CD4-positive, alpha-beta T cell treated with Interleukin-1 beta for 1 hour (primary cell): ENCODE data around the gene SIK3.
"Not testable (repeated sequence)": the region's sequence is repeated elsewhere in the genome, so short reads cannot be mapped to it uniquely, and the experiment has no call there.

Experiments
- DNase-seq, 2 donors: peaks; one replicate each; pipeline ENCODE4 v3.0.0-alpha.2; 2020 to 2022

The SIK3 gene

DNA sequence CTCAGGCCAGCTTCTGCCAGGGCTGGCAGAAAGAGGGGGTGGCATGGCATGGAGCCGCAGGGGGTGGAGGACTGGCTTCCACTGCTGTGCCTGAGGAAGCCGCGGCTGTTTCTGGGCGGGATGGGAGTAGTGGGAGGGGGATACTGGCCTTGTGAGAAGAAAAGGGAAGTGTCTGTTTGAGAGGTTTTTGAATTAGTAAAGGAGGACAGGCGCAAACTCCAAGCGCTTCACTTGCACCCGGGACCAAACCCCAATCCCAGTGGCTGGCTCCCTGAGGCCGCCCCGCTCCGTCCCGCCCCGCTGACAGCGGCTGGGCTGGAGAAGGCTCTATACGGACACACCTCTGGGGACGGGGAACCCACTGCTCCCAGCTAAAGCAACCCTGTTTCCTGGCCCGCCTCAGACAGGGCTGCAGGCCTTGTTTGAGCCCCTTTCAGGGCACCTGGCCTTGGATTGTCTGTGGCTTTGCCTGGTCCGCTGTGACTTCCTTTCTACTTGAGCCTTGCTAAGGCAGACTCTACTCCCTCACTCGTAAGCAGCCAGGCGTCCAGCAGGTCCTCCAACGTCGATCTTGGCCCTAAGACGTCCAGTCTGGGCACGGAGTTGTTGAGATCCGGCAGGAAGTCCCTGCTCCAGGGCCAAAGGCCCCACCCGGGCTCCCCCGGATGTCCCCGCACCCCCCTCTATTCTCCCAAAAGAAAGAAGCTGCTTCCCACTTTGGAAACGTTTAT, 263.0 kb downstream of the SIK3 start:
- no peak for DNase-seq

DNA sequence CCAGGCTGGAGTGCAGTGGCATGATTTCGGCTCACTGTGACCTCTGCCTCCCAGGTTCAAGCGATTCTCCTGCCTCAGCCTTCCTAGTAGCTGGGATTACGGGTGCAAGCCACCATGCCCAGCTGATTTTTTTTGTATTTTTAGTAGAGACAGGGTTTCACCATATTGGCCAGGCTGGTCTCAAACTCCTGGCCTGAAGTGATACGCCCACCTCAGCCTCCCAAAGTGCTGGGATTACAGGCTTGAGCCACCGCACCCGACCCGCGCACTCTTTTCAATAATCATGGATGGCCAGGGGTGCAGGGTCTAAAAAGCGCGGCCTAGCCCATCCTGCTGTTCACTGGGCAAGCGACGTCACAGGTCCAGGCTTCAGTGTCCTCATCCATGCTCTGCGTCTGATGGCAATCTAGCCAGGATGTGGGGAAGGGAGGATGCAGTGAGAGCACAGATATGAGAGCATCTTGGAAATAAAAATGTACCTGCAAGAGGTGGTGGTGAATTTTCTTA, 263.6 kb downstream of the SIK3 start:
- not testable (repeated sequence) for DNase-seq

DNA sequence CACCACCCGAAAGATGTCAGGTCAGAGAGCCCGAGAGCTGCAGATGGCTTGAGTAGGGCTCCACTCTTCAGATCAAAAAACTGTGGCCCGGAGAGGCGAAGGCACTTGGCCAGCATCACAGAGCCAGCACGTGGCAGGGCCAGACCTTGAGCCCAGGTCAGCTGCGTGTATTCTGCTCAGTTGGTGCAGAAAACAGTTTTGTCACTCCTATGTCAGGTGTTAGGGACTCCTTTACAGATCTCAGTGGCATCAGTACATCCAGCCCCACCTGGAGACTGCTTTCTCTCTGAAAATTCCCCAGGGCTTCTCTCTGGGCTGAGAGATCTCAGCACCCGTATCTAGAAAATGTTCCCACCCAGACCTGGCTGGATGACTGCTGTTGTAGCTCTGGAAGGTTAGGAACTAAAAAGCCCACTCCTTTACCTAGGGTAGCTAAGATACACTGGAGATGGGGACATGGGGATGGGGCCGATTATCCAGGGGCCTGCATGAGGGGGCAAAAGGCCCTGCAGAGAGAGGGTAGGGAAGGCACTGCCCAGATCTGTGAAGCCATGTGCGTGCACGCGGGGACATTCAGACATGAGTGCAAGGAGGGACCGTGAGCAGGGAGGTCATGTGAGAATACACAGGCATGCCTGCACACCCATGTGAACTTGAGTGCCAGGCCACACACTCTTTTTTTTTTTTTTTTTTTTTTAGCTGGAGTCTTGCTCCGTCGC, 264.3 kb downstream of the SIK3 start:
- DNase-seq, result no peak

DNA sequence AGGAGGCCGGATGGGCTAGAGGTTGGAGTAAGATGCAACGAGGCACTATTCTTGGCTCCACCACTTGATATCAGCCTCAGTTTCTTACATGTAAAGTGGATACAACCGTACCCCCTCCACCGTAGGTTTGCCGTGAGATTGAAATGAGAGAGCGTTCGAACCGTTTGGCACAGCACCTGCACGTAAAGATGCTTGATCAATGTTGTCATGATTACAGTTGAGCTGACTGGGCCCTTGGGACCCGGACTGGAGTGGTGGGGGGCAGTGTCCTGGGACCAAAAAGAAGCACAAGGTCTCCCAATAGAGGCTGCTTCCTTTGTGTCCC, 264.8 kb downstream of the SIK3 start:
- DNase-seq, result no peak

DNA sequence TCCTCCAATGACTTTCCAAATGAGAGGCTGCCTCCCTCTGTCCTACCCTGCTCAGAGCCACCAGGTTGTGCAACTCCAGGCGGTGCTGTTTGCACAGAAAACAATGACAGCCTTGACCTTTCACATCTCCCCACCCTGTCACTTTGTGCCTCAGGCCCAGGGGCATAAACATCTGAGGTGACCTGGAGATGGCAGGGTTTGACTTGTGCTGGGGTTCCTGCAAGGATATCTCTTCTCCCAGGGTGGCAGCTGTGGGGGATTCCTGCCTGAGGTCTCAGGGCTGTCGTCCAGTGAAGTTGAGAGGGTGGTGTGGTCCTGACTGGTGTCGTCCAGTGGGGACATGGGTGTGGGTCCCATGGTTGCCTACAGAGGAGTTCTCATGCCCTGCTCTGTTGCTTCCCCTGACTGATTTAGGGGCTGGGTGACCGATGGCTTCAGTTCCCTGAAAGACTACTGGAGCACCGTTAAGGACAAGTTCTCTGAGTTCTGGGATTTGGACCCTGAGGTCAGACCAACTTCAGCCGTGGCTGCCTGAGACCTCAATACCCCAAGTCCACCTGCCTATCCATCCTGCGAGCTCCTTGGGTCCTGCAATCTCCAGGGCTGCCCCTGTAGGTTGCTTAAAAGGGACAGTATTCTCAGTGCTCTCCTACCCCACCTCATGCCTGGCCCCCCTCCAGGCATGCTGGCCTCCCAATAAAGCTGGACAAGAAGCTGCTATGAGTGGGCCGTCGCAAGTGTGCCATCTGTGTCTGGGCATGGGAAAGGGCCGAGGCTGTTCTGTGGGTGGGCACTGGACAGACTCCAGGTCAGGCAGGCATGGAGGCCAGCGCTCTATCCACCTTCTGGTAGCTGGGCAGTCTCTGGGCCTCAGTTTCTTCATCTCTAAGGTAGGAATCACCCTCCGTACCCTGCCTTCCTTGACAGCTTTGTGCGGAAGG, 265.6 kb downstream of the SIK3 start:
- no peak for DNase-seq

DNA sequence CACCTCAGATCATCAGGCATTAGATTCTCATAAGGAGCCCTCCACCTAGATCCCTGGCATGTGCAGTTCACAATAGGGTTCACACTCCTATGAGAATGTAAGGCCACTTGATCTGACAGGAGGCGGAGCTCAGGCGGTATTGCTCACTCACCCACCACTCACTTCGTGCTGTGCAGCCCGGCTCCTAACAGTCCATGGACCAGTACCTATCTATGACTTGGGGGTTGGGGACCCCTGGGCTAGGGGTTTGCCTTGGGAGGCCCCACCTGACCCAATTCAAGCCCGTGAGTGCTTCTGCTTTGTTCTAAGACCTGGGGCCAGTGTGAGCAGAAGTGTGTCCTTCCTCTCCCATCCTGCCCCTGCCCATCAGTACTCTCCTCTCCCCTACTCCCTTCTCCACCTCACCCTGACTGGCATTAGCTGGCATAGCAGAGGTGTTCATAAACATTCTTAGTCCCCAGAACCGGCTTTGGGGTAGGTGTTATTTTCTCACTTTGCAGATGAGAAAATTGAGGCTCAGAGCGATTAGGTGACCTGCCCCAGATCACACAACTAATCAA, 266.4 kb downstream of the SIK3 start:
- DNase-seq, result no peak

DNA sequence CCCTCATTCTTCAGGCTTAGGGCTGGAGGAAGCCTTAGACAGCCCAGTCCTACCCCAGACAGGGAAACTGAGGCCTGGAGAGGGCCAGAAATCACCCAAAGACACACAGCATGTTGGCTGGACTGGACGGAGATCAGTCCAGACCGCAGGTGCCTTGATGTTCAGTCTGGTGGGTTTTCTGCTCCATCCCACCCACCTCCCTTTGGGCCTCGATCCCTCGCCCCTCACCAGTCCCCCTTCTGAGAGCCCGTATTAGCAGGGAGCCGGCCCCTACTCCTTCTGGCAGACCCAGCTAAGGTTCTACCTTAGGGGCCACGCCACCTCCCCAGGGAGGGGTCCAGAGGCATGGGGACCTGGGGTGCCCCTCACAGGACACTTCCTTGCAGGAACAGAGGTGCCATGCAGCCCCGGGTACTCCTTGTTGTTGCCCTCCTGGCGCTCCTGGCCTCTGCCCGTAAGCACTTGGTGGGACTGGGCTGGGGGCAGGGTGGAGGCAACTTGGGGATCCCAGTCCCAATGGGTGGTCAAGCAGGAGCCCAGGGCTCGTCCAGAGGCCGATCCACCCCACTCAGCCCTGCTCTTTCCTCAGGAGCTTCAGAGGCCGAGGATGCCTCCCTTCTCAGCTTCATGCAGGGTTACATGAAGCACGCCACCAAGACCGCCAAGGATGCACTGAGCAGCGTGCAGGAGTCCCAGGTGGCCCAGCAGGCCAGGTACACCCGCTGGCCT, 267.9 kb downstream of the SIK3 start:
- no peak for DNase-seq

DNA sequence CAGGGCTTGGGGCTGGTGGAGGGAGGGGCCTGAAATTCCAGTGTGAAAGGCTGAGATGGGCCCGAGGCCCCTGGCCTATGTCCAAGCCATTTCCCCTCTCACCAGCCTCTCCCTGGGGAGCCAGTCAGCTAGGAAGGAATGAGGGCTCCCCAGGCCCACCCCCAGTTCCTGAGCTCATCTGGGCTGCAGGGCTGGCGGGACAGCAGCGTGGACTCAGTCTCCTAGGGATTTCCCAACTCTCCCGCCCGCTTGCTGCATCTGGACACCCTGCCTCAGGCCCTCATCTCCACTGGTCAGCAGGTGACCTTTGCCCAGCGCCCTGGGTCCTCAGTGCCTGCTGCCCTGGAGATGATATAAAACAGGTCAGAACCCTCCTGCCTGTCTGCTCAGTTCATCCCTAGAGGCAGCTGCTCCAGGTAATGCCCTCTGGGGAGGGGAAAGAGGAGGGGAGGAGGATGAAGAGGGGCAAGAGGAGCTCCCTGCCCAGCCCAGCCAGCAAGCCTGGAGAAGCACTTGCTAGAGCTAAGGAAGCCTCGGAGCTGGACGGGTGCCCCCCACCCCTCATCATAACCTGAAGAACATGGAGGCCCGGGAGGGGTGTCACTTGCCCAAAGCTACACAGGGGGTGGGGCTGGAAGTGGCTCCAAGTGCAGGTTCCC, 268.6 kb downstream of the SIK3 start, which contains the start of gene APOC3:
Gene APOC3 (plus strand): TSS at position 383 of the 659 bp plus-strand sequence. CDS start 676 bp downstream, outside the sequence.
- no peak for DNase-seq

DNA sequence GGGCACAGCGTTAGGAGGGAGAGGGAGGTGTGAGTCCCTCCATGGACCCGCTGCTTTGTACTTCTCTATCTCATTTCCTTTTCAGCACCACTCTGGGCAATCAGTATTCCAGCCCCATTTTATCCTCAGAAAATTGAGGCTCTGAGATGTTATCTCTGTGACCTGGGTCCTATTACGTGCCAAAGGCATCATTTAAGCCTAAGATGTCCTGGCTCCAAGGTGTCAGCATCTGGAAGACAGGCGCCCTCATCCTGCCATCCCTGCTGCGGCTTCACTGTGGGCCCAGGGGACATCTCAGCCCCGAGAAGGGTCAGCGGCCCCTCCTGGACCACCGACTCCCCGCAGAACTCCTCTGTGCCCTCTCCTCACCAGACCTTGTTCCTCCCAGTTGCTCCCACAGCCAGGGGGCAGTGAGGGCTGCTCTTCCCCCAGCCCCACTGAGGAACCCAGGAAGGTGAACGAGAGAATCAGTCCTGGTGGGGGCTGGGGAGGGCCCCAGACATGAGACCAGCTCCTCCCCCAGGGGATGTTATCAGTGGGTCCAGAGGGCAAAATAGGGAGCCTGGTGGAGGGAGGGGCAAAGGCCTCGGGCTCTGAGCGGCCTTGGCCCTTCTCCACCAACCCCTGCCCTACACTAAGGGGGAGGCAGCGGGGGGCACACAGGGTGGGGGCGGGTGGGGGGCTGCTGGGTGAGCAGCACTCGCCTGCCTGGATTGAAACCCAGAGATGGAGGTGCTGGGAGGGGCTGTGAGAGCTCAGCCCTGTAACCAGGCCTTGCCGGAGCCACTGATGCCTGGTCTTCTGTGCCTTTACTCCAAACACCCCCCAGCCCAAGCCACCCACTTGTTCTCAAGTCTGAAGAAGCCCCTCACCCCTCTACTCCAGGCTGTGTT, 269.4 kb downstream of the SIK3 start:
- DNase-seq, result no peak

DNA sequence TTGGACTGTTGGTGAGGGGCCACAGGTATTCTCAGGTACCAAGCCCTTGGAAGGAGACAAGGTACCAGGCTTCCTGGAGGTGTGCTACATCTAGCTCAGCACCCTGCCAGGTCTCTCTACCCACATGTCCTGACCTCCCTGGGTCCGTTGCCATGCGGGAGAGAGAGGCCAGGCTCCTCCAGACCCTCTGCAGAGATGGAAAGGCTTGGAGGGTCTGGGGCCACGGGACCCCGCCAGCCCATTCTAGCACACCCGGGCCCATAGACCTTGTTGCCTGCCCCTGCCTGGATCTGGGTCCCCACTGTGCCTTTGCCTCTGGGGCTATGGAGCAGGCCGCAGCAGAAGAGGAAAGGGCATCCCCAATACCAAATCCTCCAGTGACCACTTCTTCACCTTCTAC, 270.8 kb downstream of the SIK3 start:
- no peak for DNase-seq

DNA sequence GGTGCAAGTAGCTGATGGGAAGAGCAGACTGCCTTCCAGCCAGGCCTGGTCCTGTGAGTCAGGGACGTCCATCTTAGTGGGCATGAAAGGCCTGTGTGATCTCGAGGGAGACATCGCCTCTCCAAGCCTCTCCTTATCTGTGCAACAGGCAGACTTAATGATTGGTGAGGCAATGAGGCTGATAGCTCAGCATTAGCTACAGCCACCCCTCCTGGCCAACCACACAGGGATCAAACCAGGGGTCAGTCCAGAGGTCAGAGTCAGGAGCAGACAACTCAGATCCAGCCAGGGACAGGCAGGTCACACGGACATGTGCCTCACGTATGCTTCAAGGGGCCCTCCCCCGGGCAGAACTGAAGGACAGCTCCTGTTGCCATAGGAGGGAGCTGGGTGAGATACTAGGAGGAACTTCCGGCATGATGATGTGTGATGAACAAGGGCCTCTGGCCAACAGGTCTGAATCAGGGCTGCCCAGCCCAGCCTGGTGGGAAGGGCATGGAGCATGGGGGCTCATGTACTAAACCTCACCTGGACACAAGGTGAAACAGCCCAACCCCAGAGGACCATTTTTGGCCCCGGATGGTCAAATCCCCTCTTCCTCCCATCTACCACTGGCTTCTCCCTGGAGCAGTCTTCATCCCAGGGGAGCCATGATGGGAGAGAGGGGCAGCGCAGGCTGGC, 271.3 kb downstream of the SIK3 start:
- DNase-seq, result no peak

DNA sequence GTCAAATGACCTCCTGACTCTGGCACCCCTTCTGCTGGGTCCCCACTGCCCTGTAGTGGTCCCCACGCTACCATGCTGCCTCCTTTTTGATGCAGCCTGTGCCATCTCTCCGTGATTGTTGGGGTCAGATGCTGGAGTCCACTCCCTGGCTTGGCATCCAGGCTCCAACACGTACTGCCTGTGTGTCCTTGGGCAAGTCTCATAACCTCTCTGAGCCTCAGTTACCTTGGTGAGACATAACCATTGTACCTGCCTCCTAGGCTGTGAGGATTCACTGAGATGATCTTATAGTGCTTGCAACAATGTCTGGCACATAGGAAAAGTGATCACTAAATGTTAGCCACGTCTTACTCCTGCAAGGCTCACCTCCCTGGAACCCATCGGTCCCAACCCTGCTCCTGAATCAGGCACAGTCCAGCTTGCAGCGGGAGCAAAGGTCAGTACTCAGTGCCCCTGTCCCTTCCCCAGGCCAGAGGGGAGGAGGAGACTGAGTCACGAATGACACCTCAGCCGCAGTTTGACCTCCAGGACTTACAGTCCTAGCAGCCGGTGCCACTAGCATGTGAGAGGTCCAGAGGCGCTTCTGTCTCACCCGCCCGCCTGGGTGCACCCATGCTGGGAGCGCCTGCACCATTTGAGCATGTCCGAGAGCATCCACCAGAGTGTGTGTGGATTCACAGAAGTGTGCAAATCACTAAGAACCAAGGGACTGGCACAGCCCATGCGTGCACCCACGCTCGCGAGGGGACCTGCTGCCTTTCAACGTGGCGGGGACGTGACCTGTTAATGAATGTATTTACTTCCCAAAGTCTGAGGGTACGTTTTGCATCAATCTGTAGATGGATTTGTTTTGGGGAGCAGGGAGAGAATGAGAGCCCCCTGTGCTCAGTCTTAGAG, 272.1 kb downstream of the SIK3 start:
- no peak for DNase-seq

DNA sequence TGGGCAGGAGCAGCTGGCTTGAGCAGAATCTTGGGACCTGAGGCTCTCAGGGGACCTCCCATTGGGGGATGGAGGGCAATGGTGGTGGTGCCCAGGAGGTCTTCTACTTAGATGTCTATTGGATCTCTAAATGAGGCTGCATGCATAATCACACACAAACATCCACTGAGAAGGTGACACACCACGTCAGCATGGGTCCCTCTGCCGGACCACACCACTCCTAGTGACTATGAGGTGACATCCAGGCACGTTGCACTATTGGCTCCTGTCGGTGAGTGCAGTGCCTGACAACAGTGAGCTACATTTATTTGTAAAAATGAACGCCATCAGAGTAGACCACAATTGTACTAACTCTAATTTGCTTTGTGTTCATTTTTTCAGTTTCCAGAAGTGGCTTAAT, 272.8 kb downstream of the SIK3 start:
- no peak for DNase-seq

DNA sequence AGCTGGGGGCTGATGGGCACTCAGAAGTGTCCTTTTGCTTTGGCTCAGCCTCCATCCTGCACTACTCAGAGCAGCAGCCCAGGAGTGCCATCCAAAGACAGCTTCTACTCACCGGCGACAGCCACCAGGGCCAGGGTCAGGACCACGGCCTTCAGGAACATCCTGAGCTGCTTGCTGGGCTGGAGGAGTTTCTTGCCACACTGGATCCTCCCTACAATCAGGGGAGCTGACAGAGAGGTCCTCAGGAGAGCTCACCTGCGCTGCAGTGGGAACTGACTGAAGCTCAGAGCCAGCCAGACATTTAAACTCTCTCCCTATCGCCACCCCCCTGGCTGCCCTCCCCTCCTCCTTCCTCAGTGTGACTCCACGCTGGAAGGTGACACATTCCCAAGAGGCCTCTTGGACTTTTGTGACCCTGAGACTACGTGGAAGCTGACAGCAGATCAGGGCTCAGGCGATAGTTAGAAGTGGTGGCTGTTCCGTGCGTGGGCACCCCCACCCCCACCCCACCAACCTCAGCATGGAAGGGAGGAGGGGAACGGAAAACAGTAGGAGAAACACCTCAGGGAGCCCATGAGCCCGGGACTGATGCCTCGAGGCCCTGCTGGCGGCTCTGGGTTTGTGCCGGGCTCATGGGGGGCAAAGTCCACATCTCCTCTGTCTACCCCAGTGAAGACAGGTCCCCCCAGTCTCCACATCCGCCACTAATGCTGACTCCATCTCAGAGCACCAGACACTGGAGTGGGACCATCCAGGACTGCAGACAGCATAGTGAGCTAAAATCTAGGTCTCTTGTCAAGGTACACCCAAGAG, 275.0 kb downstream of the SIK3 start, which contains the start of gene APOA4:
Gene APOA4 (minus strand): TSS at position 274 of the 813 bp plus-strand sequence. CDS start 113 bp downstream, at position 161.
- no peak for DNase-seq

DNA sequence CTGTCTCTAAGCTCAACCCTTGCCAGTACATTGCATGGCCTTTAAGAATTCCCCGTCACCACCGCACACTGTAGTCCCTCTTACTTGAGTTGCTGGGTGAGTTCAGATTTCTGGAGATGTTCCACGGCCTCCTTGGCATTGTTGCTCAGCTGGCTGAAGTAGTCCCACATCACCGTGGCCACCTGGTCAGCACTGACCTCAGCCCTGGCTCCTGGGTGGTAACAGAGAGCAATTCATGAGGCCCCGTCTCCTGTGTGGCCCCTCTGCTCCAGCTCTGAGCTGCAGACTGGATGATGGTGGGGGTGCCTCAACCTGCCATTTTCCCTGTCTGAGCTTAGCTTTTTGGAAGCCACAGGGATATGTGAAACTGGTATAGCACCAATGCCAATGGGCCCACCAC, 275.7 kb downstream of the SIK3 start:
- DNase-seq, result no peak

DNA sequence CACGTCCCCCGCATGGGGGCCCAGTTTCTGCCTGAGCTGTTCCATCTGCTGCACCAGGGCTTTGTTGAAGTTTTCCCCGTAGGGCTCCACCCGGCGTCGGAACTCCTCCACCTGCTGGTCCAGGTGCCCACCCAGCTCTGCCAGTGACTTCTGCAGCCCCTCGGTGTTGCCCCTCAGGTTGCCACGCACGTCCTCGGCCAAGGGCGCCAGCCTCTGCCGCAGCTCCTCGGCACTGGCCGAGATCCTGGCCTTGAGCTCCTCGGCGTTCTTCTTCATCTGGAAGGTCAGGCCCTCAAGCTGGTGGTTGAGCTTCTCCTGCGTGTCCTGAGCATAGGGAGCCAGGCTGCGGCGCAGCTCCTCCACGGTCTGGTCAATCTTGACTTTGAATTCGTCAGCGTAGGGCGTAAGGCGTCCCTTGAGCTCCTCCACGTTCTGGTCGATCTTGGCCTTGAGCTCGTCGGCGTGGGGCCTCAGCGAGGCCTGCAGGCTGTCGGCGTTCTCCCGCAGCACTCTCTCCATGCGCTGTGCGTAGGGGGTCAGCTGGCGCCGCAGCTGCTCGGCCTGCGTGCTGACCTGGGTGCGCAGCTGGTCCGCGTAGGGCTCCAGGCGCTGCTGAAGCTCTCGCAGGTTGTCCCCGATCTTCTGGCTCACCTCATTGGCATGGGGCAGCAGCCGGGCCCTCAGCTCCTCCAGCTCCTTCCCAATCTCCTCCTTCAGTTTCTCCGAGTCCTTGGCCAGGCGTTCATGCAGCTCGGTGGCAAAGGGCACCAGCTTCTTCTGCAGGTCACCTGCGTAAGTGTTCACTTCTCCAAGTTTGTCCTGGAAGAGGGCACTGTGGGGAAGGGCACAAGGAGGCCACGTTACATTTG, 276.9 kb downstream of the SIK3 start:
- no peak for DNase-seq

DNA sequence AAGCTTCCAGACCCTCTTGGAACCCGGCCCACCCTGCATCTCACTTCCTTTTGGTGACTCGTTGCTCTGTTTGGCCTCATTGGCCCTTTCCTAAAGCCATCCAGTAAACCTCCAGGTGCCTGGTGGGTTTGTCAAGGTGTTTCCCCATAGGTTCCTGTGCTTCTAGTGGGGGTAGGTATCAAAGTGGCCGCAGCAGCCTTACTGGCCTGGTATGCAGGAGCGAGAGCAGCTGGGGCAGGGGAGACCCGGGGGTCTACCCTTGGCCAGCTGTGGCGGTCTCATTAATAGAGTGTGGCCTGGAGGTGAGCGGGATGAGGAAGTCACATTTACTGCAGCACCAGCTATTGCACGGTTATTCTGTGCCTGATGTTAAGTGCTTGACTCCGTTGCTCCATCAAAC, 279.2 kb downstream of the SIK3 start:
- no peak for DNase-seq
